Neutrophil (primary cell): ENCODE results near the gene SLC16A4.

Source experiments
- H3K27ac ChIP-seq: fragments of 200-600 bp; sonication (generic); 2 replicates; pipeline ENCODE4 v1.5.1; 2016; ENCODE audit warnings: mild to moderate bottlenecking, moderate library complexity
- H3K27me3 ChIP-seq: fragments of 200-600 bp; sonication (generic); 2 replicates; pipeline ENCODE4 v1.6.0; 2016; ENCODE audit warnings: mild to moderate bottlenecking
- H3K36me3 ChIP-seq: fragments of 200-600 bp; sonication (generic); 2 replicates; pipeline ENCODE4 v1.5.1; 2017
- H3K4me1 ChIP-seq, 2 experiments: fragments of 200-600 bp in 1 of 2; sonication (generic) in 1 of 2; 1 replicate in 1 of 2; 2 replicates in 1 of 2; pipeline versions ENCODE4 v1.5.1 to v1.6.1; 2013 to 2016; ENCODE audit warnings: low read depth in 1 of 2, low read length in 1 of 2, mild to moderate bottlenecking in 1 of 2, moderate library complexity in 1 of 2; ENCODE audit not compliant: control insufficient read depth in 1 of 2, insufficient read depth in 1 of 2
- H3K4me3 ChIP-seq, 2 experiments: fragments of 200-600 bp in 1 of 2; sonication (generic) in 1 of 2; 1 replicate in 1 of 2; 2 replicates in 1 of 2; pipeline ENCODE4 v1.5.1; 2013 to 2016; ENCODE audit warnings: low read depth in 1 of 2, low read length in 1 of 2, mild to moderate bottlenecking in 1 of 2, moderate library complexity in 1 of 2
- H3K9me3 ChIP-seq: fragments of 200-600 bp; sonication (generic); 2 replicates; pipeline ENCODE4 v1.5.1; 2016
- TF ChIP-seq, protein P1 (sequence below): fragments of 200-600 bp; sonication (generic); IDR thresholded peaks from 2 replicates; pipeline ENCODE4 v1.5.1; 2016; ENCODE audit warnings: antibody characterized with exemption

Gene SLC16A4

DNA sequence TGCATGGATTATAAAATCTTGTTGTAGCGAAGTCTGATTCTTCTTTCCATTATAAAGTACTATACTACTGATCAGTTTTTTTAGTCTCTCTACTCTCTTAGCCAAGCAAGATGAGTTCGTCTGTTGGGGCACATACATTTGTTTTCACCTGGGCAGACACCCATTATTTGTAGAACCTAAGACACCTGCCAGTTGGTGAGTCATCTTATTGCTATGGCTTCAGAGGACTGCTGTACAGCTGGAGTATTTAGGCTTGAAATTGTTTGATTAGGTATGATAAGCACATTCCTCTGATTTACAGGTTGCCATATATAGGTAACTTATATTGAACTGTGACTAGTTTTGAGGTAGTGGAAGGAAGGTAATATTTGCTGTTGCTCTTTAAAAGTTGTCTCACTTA, 34.4 kb downstream of the SLC16A4 start:
- TF ChIP-seq, protein P1, sequence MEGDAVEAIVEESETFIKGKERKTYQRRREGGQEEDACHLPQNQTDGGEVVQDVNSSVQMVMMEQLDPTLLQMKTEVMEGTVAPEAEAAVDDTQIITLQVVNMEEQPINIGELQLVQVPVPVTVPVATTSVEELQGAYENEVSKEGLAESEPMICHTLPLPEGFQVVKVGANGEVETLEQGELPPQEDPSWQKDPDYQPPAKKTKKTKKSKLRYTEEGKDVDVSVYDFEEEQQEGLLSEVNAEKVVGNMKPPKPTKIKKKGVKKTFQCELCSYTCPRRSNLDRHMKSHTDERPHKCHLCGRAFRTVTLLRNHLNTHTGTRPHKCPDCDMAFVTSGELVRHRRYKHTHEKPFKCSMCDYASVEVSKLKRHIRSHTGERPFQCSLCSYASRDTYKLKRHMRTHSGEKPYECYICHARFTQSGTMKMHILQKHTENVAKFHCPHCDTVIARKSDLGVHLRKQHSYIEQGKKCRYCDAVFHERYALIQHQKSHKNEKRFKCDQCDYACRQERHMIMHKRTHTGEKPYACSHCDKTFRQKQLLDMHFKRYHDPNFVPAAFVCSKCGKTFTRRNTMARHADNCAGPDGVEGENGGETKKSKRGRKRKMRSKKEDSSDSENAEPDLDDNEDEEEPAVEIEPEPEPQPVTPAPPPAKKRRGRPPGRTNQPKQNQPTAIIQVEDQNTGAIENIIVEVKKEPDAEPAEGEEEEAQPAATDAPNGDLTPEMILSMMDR, result no peak
- Histone ChIP-seq H3K27ac (no peak overlapping the region), H3K9me3 (no peaks in the 10 kb centered on the region)

DNA sequence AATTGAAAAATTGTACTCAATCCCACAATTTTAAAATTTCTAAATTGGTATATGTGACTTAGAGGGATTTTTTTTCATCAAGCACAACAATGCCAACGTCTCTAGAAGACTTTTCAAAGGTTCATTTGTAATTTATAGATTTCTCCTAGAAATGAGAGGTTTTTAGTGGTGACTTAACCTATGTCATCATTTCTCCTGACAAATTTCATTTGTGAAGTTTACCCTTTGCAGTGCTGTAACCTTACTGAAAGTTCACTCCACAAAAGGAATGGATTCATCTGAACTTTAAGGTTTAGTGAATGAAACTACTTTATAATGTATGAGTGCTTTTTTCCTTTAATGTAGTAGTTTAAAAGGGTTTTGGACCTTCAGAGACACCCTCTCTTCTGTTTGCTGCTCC, 35.5 kb downstream of the SLC16A4 start:
- no peaks in the 10 kb centered on the region for H3K36me3 ChIP-seq

More for the DNA sequence above, 34.4 kb downstream of the SLC16A4 start:
- no peaks in the 10 kb centered on the region for H3K27me3 ChIP-seq
- no peaks in the 10 kb centered on the region for H3K4me1 ChIP-seq
- H3K36me3 ChIP-seq, result no peaks in the 10 kb centered on the region
- H3K4me3 ChIP-seq, result no peak overlapping the region

DNA sequence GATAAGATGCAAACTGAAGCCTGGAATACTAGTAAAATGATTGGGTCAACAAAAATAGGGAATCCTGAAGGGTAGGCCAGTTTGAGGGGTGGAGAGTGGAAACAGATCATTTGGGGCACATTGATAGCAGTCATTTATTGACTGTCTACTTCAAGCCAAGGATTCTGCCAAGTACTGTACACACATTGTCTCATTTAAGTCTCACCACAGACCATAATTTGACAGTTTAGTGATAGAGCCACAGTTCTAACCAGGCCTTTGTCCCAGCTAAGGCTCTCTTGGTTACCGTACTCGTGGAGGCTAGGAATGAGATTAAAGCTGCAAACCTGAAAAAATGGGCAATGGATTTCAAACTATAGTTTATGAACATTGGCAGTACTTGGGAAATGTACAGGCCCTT, 40.5 kb downstream of the SLC16A4 start:
- Histone ChIP-seq H3K27ac (peak overlapping the region; percentile 5), H3K27me3 (no peaks in the 10 kb centered on the region), H3K36me3 (peaks cover 13% of the 10 kb centered on the region), H3K4me1 (no peaks in the 10 kb centered on the region), H3K9me3 (no peaks in the 10 kb centered on the region), H3K4me3 (no peak overlapping the region)
- TF ChIP-seq, protein P1, result no peak

More for the DNA sequence above, 35.5 kb downstream of the SLC16A4 start:
- H3K9me3 ChIP-seq, result no peaks in the 10 kb centered on the region
- no peaks in the 10 kb centered on the region for H3K4me1 ChIP-seq
- peak overlapping the region; percentile 8 for H3K27ac ChIP-seq
- TF ChIP-seq, protein P1, result no peak
- no peak overlapping the region for H3K4me3 ChIP-seq
- H3K27me3 ChIP-seq, result no peaks in the 10 kb centered on the region

DNA sequence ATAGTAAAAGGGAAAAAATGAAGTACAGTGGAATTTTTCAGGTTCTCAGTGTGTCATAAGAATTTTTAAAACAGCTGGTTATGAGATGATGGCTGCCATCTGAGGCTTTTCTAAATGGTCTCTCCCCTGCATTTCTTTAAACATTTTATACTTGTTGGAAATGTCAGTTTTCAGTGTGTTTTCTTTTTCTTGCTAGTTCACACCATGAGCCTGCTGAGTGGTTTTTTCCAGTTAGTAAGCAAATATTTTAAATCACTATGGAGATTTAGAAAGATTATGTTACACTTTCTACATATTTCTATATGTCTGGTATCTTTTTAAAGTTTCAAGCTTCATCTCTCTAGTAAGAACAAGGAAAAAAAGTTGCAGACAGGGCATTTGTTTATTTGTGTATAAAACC, 42.1 kb downstream of the SLC16A4 start:
- TF ChIP-seq, protein P1, result no peak

DNA sequence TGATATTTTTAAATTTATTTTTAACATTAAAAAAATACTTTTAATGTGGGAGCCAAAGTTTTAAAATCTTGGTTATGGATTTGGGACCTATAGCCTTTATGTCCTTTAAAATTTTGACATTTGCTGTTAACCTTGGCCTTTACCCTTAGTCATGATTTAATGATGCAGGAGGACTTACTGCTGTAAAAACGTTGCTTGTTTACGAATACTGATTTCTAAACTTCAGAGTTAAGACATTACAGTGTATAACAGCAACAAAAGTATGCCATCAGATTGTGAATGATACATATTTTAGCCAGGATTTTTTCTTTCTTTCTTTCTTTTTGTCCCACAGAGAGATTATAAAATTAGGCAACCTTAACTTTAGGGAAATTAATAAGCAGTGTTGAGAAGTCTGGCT, 42.8 kb downstream of the SLC16A4 start:
- Histone ChIP-seq H3K27ac (no peak overlapping the region), H3K27me3 (no peaks in the 10 kb centered on the region), H3K36me3 (peaks cover 13% of the 10 kb centered on the region), H3K4me1 (no peaks in the 10 kb centered on the region), H3K9me3 (no peaks in the 10 kb centered on the region), H3K4me3 (no peak overlapping the region)
- TF ChIP-seq, protein P1, result no peak

More for the DNA sequence above, 42.1 kb downstream of the SLC16A4 start:
- Histone ChIP-seq H3K36me3 (peaks cover 13% of the 10 kb centered on the region), H3K27ac (no peak overlapping the region), H3K4me3 (no peak overlapping the region), H3K4me1 (no peaks in the 10 kb centered on the region), H3K27me3 (no peaks in the 10 kb centered on the region), H3K9me3 (no peaks in the 10 kb centered on the region)
